RWPE2 (cell line): ENCODE measurements around the gene PHLPP2.

Experiments
- ATAC-seq: fragments of 200-7000 bp; cut with Tn5 transposase; 3 replicates; pipeline ENCODE4 v1.9.1; 2021; ENCODE audit warnings: low read depth
- DNase-seq: peaks from one replicate; pipeline ENCODE4 v3.0.0-alpha.2; 2020; ENCODE audit warnings: low spot score
- H3K27ac ChIP-seq: fragments of 450-650 bp; 2 replicates; pipeline ENCODE4 v1.5.1; 2017; ENCODE audit warnings: mild to moderate bottlenecking; ENCODE audit not compliant: poor library complexity, severe bottlenecking
- H3K27me3 ChIP-seq: fragments of 250-450 bp; sonication (Bioruptor Pico); 2 replicates; pipeline ENCODE4 v1.5.1; 2021; ENCODE audit warnings: mild to moderate bottlenecking, moderate library complexity; ENCODE audit not compliant: insufficient read depth, poor library complexity, severe bottlenecking
- H3K36me3 ChIP-seq: fragments of 250-450 bp; sonication (Bioruptor Pico); 2 replicates; pipeline ENCODE4 v1.5.1; 2020; ENCODE audit warnings: low read depth, mild to moderate bottlenecking, moderate library complexity
- H3K4me1 ChIP-seq: fragments of 250-450 bp; sonication (Bioruptor Pico); 2 replicates; pipeline ENCODE4 v1.5.1; 2021; ENCODE audit warnings: mild to moderate bottlenecking, moderate library complexity; ENCODE audit not compliant: insufficient read depth, poor library complexity, severe bottlenecking
- H3K4me3 ChIP-seq: fragments of 250-450 bp; sonication (Bioruptor Pico); 2 replicates; pipeline ENCODE4 v1.5.1; 2021; ENCODE audit warnings: mild to moderate bottlenecking, moderate library complexity; ENCODE audit not compliant: severe bottlenecking
- H3K9me3 ChIP-seq: fragments of 250-450 bp; sonication (Bioruptor Pico); 2 replicates; pipeline ENCODE4 v1.5.1; 2021; ENCODE audit warnings: mild to moderate bottlenecking, moderate library complexity; ENCODE audit not compliant: severe bottlenecking
- CTCF ChIP-seq: fragments of 450-650 bp; IDR thresholded peaks from one replicate; pipeline ENCODE4 v1.5.1; 2017; ENCODE audit warnings: mild to moderate bottlenecking, moderate library complexity; ENCODE audit not compliant: poor library complexity, severe bottlenecking

Gene PHLPP2

GRCh38 chr16:71722801-71723536, 1.5 kb downstream of the PHLPP2 start:
- DNase-seq (peak; percentile 91), ATAC-seq (peak; percentile 85)
- no peaks in the 10 kb centered on the region for H3K9me3 ChIP-seq
- H3K4me3 ChIP-seq: peak overlapping the region; percentile 97
- no peak for TF ChIP-seq CTCF
- H3K27me3 ChIP-seq: no peaks in the 10 kb centered on the region
- peaks cover 13% of the 10 kb centered on the region; the same call in 1 of the 2 replicates for H3K36me3 ChIP-seq
- peak overlapping the region; percentile 67 for H3K27ac ChIP-seq
- peaks cover 7% of the 10 kb centered on the region for H3K4me1 ChIP-seq

- Histone ChIP-seq H3K9me3 (no peaks in the 10 kb centered on the region), H3K27ac (no peak overlapping the region), H3K36me3 (peaks cover 15% of the 10 kb centered on the region; the same call in 1 of the 2 replicates), H3K27me3 (no peaks in the 10 kb centered on the region), H3K4me1 (peaks cover 7% of the 10 kb centered on the region), H3K4me3 (no peak overlapping the region)
- ATAC-seq (no peak), DNase-seq (no peak)
- TF ChIP-seq CTCF: no peak
These were observed 3.3 kb downstream of the PHLPP2 start for GRCh38 chr16:71721066-71721740.

GRCh38 chr16:71712501-71712900, 12.0 kb downstream of the PHLPP2 start:
- Histone ChIP-seq H3K36me3 (peaks cover 28% of the 10 kb centered on the region), H3K9me3 (no peaks in the 10 kb centered on the region), H3K27me3 (no peaks in the 10 kb centered on the region), H3K4me3 (no peak overlapping the region), H3K27ac (no peak overlapping the region), H3K4me1 (peaks cover 33% of the 10 kb centered on the region)
- TF ChIP-seq CTCF: no peak
- no peak for DNase-seq
- no peak for ATAC-seq

GRCh38 chr16:71711789-71712188, 12.7 kb downstream of the PHLPP2 start:
- Histone ChIP-seq H3K9me3 (no peaks in the 10 kb centered on the region), H3K27ac (no peak overlapping the region), H3K27me3 (no peaks in the 10 kb centered on the region), H3K36me3 (peaks cover 28% of the 10 kb centered on the region), H3K4me3 (no peak overlapping the region), H3K4me1 (peaks cover 35% of the 10 kb centered on the region)
- TF ChIP-seq CTCF: no peak
- DNase-seq (no peak), ATAC-seq (no peak)
